ENCODE results near the gene SRGAP1. TPM values are rescaled to one million over a fixed set of nuclear protein-coding genes. Genes with fewer than 3 reads are reported as not detected.

SRGAP1 gene
- total RNA-seq, 4 donors from 2014 or later: 13.1 to 81.5 (median 22.4) TPM

DNA sequence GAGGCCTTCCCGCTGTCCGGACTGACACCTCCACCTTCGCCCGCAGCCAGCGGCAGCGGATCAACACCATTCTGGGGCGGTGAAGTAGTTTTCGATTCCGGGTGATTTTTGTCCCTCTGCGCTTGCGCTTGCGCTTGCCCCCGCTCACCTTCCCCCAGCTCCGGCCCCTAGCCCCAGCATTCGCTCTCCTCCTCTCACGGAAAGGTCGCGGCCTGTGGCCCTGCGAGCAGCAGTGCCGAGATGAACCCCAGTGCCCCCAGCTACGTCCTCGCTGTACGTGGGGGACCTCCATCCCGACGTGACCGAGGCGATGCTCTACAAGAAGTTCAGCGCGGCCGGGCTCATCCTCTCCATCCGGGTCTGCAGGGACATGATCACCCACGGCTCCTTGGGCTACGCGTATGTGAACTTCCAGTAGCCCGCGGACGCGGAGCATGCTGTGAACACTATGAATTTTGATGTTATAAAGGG lies 22.7 kb upstream of the SRGAP1 start:
- Histone ChIP-seq H3K4me1 (peaks cover 0 to 11% (median 0%) of the 10 kb centered on the region in 4 donors), H3K9me3 (peaks cover 0 to 12% (median 0%) of the 10 kb centered on the region in 4 donors), H3K27ac (peak overlapping the region in 1 of 4 donors; percentile 52), H3K4me3 (peak overlapping the region; percentile 30 to 61 (median 42)), H3K27me3 (no peaks in the 10 kb centered on the region), H3K36me3 (no peaks in the 10 kb centered on the region)
- WGBS, 2 donors: 9 to 19% methylated on average over 27 to 38 of the region's 38 CpGs
- DNase-seq (ENCODE audit: low spot score in 2 of 2): peak in 1 of 2 donors; percentile 14
- TF ChIP-seq POLR2A (IDR thresholded peaks at IDR 0.05) (no peak), EP300 (IDR thresholded peaks at IDR 0.05) (no peak)
- TF ChIP-seq, protein P1, sequence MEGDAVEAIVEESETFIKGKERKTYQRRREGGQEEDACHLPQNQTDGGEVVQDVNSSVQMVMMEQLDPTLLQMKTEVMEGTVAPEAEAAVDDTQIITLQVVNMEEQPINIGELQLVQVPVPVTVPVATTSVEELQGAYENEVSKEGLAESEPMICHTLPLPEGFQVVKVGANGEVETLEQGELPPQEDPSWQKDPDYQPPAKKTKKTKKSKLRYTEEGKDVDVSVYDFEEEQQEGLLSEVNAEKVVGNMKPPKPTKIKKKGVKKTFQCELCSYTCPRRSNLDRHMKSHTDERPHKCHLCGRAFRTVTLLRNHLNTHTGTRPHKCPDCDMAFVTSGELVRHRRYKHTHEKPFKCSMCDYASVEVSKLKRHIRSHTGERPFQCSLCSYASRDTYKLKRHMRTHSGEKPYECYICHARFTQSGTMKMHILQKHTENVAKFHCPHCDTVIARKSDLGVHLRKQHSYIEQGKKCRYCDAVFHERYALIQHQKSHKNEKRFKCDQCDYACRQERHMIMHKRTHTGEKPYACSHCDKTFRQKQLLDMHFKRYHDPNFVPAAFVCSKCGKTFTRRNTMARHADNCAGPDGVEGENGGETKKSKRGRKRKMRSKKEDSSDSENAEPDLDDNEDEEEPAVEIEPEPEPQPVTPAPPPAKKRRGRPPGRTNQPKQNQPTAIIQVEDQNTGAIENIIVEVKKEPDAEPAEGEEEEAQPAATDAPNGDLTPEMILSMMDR (IDR thresholded peaks at IDR 0.05): no peak

DNA sequence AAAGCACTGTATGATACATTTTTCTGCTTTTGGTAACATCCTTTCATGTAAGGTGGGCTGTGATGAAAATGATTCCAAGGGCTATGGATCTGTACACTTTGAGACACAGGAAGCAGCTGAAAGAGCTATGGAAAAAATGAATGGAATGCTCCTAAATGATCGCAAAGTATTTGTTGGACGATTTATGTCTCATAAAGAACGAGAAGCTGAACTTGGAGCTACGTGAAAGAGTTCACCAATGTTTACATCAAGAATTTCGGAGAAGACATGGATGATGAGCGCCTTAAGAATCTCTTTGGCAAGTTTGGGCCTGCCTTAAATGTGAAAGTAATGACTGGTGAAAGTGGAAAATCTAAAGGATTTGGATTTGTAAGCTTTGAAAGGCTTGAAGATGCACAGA lies 22.1 kb upstream of the SRGAP1 start:
- DNase-seq (ENCODE audit: low spot score in 2 of 2): no peak
- TF ChIP-seq, protein P1 (IDR thresholded peaks at IDR 0.05): no peak
- TF ChIP-seq POLR2A (IDR thresholded peaks at IDR 0.05): no peak
- no peak for TF ChIP-seq EP300 (IDR thresholded peaks at IDR 0.05)
- Histone ChIP-seq H3K9me3 (peaks cover 0 to 12% (median 0%) of the 10 kb centered on the region in 4 donors), H3K4me3 (peak overlapping the region in 3 of 4 donors; percentile 30 to 61 (median 46)), H3K4me1 (peaks cover 0 to 11% (median 0%) of the 10 kb centered on the region in 4 donors), H3K27me3 (no peaks in the 10 kb centered on the region), H3K36me3 (no peaks in the 10 kb centered on the region), H3K27ac (no peak overlapping the region)
- 36 to 42% methylated on average over 6 of the region's 6 CpGs for WGBS, 2 donors

DNA sequence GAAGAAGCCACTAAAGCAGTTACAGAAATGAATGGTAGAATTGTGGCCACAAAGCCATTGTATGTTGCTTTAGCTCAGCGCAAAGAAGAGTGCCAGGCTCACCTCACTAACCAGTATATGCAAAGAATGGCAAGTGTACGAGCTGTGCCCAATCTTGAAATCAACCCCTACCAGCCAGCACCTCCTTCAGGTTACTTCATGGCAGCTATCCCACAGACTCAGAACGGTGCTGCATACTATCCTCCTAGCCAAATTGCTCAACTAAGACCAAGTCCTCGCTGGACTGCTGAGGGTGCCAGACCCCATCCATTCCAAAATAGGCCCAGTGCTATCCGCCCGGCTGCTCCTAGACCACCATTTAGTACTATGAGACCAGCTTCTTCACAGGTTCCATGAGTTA lies 21.5 kb upstream of the SRGAP1 start:
- DNase-seq (ENCODE audit: low spot score in 2 of 2): no peak
- Histone ChIP-seq H3K9me3 (peaks cover 0 to 12% (median 0%) of the 10 kb centered on the region in 4 donors), H3K36me3 (no peaks in the 10 kb centered on the region), H3K27ac (no peak overlapping the region), H3K4me3 (no peak overlapping the region), H3K27me3 (no peaks in the 10 kb centered on the region), H3K4me1 (peaks cover 0 to 11% (median 0%) of the 10 kb centered on the region in 4 donors)
- TF ChIP-seq EP300 (IDR thresholded peaks at IDR 0.05) (no peak), POLR2A (IDR thresholded peaks at IDR 0.05) (no peak)
- TF ChIP-seq, protein P1 (IDR thresholded peaks at IDR 0.05): no peak
- WGBS, 2 donors: 87 to 92% methylated on average over 6 of the region's 6 CpGs

DNA sequence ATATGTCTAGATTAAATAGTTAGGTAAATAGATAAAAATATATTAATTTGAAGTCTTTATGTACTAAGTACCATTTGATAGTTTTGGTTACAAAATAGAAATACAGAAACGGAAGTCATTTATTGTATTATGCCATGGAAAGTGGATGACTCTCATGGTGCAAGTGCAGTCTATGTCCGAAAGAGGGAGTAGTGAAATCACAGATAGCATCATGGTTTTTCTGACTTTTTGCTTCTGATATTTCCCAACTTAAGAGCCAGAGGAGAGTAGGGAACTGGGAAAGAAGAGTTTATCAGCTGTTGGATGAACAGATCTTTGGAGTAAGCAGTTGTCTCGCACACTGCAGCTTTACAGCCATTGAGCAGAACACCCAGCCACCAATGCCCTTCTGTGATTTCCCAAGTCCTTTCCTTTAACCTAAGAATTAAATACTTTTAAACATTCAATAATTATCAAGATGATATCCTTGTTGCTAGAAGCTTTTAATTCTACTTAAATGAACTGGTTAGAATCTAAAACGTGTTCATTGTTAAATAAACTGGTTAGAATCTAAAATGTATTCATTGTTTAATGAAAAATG lies 18.4 kb upstream of the SRGAP1 start:
- 10 to 14% methylated on average over 4 of the region's 4 CpGs for WGBS, 2 donors
- H3K27me3 ChIP-seq: no peaks in the 10 kb centered on the region
- H3K27ac ChIP-seq: no peak overlapping the region
- no peaks in the 10 kb centered on the region for H3K36me3 ChIP-seq
- H3K4me3 ChIP-seq: no peak overlapping the region
- no peaks in the 10 kb centered on the region for H3K9me3 ChIP-seq
- peaks cover 0 to 11% (median 0%) of the 10 kb centered on the region in 4 donors for H3K4me1 ChIP-seq
- no peak for TF ChIP-seq EP300 (IDR thresholded peaks at IDR 0.05)
- TF ChIP-seq, protein P1 (IDR thresholded peaks at IDR 0.05): peak; percentile 61 to 79 (median 70)
- DNase-seq (ENCODE audit: low spot score in 2 of 2): peak in 1 of 2 donors; percentile 34

DNA sequence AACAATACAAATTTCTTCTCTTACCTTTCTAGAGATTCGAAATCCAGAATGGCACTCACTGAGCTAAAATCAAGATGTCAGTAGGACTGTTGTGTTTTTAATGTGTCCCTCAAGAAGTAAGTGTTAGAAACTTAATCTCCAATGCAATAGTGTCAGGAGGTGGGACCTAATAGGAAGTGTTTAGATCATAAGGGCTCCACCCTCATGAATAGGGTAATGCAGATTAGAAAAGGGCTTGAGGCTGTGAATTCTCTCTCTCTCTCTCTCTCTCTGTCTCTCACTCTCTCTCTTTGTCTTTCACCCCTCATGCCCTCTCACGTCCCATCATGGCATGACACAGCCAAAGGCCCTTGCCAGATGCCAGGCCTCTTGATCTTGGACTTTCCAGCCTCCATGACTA lies 15.6 kb upstream of the SRGAP1 start:
- WGBS, 2 donors: 86 to 92% methylated on average over 2 of the region's 2 CpGs
- H3K27ac ChIP-seq: no peak overlapping the region
- peaks cover 0 to 3% (median 0%) of the 10 kb centered on the region in 4 donors for H3K4me1 ChIP-seq
- TF ChIP-seq POLR2A (IDR thresholded peaks at IDR 0.05) (no peak), EP300 (IDR thresholded peaks at IDR 0.05) (no peak)
- TF ChIP-seq, protein P1 (IDR thresholded peaks at IDR 0.05): no peak
- H3K9me3 ChIP-seq: no peaks in the 10 kb centered on the region
- DNase-seq (ENCODE audit: low spot score in 2 of 2): no peak
- no peaks in the 10 kb centered on the region for H3K27me3 ChIP-seq
- H3K4me3 ChIP-seq: no peak overlapping the region
- no peaks in the 10 kb centered on the region for H3K36me3 ChIP-seq
